BLaER1 treated with 17β-estradiol and CSF1 and Interleukin-3, amounts not matched to agents 10 nM and 100 nM (cell line): ENCODE data around the gene C17orf113.
"Not testable (repeated sequence)": the region's sequence is repeated elsewhere in the genome, so short reads cannot be mapped to it uniquely, and the experiment has no call there.

Source experiments
- H3K27ac ChIP-seq, 11 experiments: shearing (Covaris generic); formaldehyde crosslinking; 2 replicates each; pipeline ENCODE4 v1.8.1; 2022
- H3K27me3 ChIP-seq, 11 experiments: shearing (Covaris generic); formaldehyde crosslinking; 2 replicates each; pipeline ENCODE4 v1.8.1; 2022
- H3K36me3 ChIP-seq, 11 experiments: shearing (Covaris generic); formaldehyde crosslinking; 2 replicates each; pipeline ENCODE4 v1.8.1; 2022
- H3K4me1 ChIP-seq, 10 experiments: shearing (Covaris generic); formaldehyde crosslinking; 2 replicates each; pipeline ENCODE4 v1.8.1; 2022
- H3K4me2 ChIP-seq, 11 experiments: shearing (Covaris generic); formaldehyde crosslinking; 2 replicates each; pipeline ENCODE4 v1.8.1; 2022
- H3K4me3 ChIP-seq, 10 experiments: shearing (Covaris generic); formaldehyde crosslinking; 2 replicates each; pipeline ENCODE4 v1.8.1; 2022
- H3K9ac ChIP-seq, 11 experiments: shearing (Covaris generic); formaldehyde crosslinking; 2 replicates each; pipeline ENCODE4 v1.8.1; 2022
- H3K9me3 ChIP-seq, 11 experiments: shearing (Covaris generic); formaldehyde crosslinking; replicated peaks in 1 of 11; 2 replicates each; pipeline ENCODE4 v1.8.1; 2022
- H4K20me1 ChIP-seq, 11 experiments: shearing (Covaris generic); formaldehyde crosslinking; 2 replicates each; pipeline ENCODE4 v1.8.1; 2022
- Cebpa-rat ChIP-seq, 11 experiments: shearing (Covaris generic); IDR thresholded peaks; 2 replicates each; pipeline ENCODE4 v1.8.1; 2022

Gene C17orf113

DNA sequence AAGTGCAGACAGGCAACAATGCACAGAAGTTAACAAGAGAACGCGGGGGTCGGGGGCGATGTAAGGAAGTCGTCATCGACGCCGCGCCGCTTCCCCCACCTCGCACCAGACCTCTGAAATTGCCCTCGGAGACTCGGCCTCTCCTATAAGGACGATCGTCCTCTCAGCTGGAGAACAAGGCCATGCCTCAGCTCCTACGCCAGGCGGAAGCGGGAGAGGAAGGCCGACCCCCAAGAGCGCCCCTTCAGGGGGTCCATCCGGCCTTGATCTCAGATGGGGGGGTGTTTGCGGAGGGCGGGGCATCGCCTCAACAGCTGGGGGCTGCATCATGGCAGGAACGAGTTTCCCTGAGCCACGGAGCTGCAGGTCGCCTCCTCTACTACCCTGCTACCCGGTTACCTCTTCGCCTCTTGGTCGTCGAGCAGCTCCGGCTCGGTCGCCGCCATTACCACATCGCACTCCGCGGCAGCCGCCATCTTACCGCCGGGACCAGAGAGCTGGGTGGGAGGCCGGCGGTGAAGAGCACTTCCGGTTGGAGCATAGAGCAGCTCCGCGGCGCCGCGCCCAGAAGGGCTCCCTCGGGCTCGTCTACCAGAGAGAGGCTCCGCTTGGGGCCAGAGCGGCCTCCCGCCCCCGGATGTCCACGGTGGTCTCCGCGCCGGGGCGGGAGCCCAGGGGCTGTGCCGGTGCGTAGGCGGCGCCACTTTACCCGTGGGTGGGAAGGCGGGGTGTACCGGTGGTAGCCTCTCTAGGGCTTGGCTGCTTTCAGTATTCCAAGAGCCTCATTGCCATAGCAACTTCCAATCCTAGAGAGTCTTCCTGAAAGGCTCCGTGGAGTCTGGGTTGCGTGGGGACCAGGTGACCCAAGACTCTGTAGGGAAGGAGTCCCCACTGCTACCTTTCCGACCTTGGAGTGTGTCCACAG is 33.2 kb downstream of the C17orf113 start, which contains the start of gene DNAJC7:
Gene DNAJC7 (minus strand): TSS at position 499 of the 925 bp plus-strand sequence. CDS start 23 bp downstream, at position 476.
- no peak for TF ChIP-seq Cebpa-rat (IDR thresholded peaks at IDR 0.05)
- Histone ChIP-seq H3K4me1 (peaks cover 41 to 74% (median 62%) of the 10 kb centered on the region in 10 experiments), H3K36me3 (peaks cover 13 to 48% (median 38%) of the 10 kb centered on the region in 11 experiments), H4K20me1 (peaks cover 9 to 30% (median 30%) of the 10 kb centered on the region in 11 experiments; a peak in 19 of 22 replicates), H3K27me3 (no peaks in the 10 kb centered on the region), H3K27ac (peak within 1 kb of the TSS; percentile 94 to 100 (median 97)), H3K9ac (peak within 1 kb of the TSS; percentile 93 to 100 (median 97)), H3K4me3 (peak within 1 kb of the TSS; percentile 79 to 98 (median 90)), H3K4me2 (peak within 1 kb of the TSS; percentile 81 to 98 (median 89)), H3K9me3 (no peaks in the 10 kb centered on the region)

DNA sequence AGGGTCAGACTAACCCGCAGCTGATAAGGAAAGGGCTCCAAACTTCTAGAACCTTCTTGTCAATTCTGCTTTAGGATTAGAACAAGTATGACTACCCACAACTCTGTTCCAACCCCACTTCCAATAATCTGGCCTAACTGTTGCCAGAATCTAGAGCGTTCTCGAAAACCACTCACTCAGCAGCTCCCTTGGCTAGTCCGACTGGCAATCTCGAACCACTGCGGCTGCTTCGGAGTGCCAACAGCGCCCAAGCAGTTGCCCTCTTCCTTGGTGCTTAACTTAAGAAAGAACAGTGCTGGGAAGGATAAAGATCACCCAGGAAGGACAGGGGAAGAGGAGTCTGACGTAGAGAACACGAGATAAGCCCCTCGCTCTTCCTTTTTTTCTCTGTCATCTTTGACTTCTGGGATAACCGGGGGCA is 34.0 kb downstream of the C17orf113 start:
- H3K9ac ChIP-seq = peak overlapping the region; percentile 93 to 100 (median 97)
- no peak for TF ChIP-seq Cebpa-rat (IDR thresholded peaks at IDR 0.05)
- H3K4me3 ChIP-seq = peak overlapping the region; percentile 79 to 98 (median 90)
- peaks cover 38 to 74% (median 64%) of the 10 kb centered on the region in 10 experiments for H3K4me1 ChIP-seq
- H3K27ac ChIP-seq = peak overlapping the region; percentile 94 to 100 (median 97)
- H3K9me3 ChIP-seq = peaks cover 0 to 4% (median 0%) of the 10 kb centered on the region in 11 experiments; a peak in 1 of 22 replicates
- H3K36me3 ChIP-seq = peaks cover 5 to 48% (median 40%) of the 10 kb centered on the region in 11 experiments; a peak in 20 of 22 replicates
- peak overlapping the region; percentile 81 to 96 (median 89) for H3K4me2 ChIP-seq
- H3K27me3 ChIP-seq = no peaks in the 10 kb centered on the region
- peaks cover 9 to 38% (median 37%) of the 10 kb centered on the region in 11 experiments; a peak in 19 of 22 replicates for H4K20me1 ChIP-seq

GRCh38 chr17:42013740-42014139 is 36.7 kb downstream of the C17orf113 start:
- Histone ChIP-seq H3K9ac (peak overlapping the region in 2 of 11 experiments; percentile 19 to 22; a peak in 2 of 22 replicates), H3K4me3 (peak overlapping the region in 1 of 10 experiments; percentile 12; a peak in 1 of 20 replicates), H3K27ac (peak overlapping the region in 3 of 11 experiments; percentile 44 to 76 (median 66); a peak in 5 of 22 replicates), H3K4me1 (peaks cover 36 to 86% (median 83%) of the 10 kb centered on the region in 10 experiments), H3K4me2 (peak overlapping the region in 5 of 11 experiments; percentile 34 to 95 (median 81); a peak in 10 of 22 replicates), H4K20me1 (peaks cover 26 to 65% (median 64%) of the 10 kb centered on the region in 11 experiments; a peak in 21 of 22 replicates), H3K9me3 (peaks cover 0 to 10% (median 0%) of the 10 kb centered on the region in 11 experiments; a peak in 2 of 22 replicates), H3K36me3 (peaks cover 16 to 70% (median 58%) of the 10 kb centered on the region in 11 experiments)
- not testable (repeated sequence) for H3K27me3 ChIP-seq

GRCh38 chr17:42012363-42012762 is 38.0 kb downstream of the C17orf113 start:
- H3K4me3 ChIP-seq, H3K27me3 ChIP-seq: not testable (repeated sequence)
- H3K9ac ChIP-seq = peak overlapping the region in 3 of 11 experiments; percentile 17 to 42 (median 19); a peak in 2 of 22 replicates
- H4K20me1 ChIP-seq = peaks cover 33 to 79% (median 77%) of the 10 kb centered on the region in 11 experiments; a peak in 21 of 22 replicates
- H3K4me2 ChIP-seq = peak overlapping the region in 5 of 11 experiments; percentile 63 to 95 (median 81); a peak in 8 of 22 replicates
- H3K4me1 ChIP-seq = peaks cover 26 to 89% (median 75%) of the 10 kb centered on the region in 10 experiments
- H3K9me3 ChIP-seq = peaks cover 0 to 10% (median 0%) of the 10 kb centered on the region in 11 experiments; a peak in 2 of 22 replicates
- H3K36me3 ChIP-seq = peaks cover 21 to 83% (median 69%) of the 10 kb centered on the region in 11 experiments
- H3K27ac ChIP-seq = peak overlapping the region in 4 of 11 experiments; percentile 6 to 76 (median 66); a peak in 5 of 22 replicates

DNA sequence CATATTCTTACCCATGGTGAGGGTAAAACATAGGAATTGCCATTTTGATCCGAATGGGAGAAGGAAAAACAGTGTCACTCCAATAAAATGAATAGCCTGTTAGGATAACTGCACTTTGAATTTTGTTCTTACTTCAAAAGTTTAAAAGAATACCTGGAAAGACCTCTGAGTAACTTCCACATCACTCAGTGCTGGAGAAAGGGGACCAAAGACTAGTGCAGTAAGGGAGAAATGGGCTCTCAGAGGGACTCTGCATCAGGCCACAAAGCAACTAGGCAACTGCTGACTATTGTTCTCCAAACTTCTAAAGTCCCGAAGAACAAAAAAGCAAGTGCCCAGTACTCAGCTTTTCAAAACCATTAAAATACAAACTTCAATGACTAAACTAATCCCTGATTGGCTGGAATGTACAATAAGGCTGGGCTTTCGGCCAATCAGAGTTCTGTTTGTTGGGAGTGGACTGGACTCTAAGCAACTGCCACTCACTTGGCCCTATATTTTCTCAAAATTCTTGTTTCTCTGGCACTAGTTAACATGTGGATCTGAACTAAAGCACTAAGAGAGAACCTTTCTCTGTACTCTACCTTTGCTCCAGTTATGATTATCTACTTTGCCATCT is 39.4 kb downstream of the C17orf113 start:
- H4K20me1 ChIP-seq = peaks cover 47 to 92% (median 91%) of the 10 kb centered on the region in 11 experiments; a peak in 21 of 22 replicates
- H3K4me1 ChIP-seq = peaks cover 22 to 100% (median 74%) of the 10 kb centered on the region in 10 experiments
- peaks cover 28 to 96% (median 83%) of the 10 kb centered on the region in 11 experiments for H3K36me3 ChIP-seq
- peak overlapping the region in 6 of 11 experiments; percentile 3 to 62 (median 28); a peak in 5 of 22 replicates for H3K9ac ChIP-seq
- peak overlapping the region in 3 of 10 experiments; percentile 1 to 34 (median 8); a peak in 2 of 20 replicates for H3K4me3 ChIP-seq
- H3K27me3 ChIP-seq = no peaks in the 10 kb centered on the region
- TF ChIP-seq Cebpa-rat (IDR thresholded peaks at IDR 0.05) = no peak
- peaks cover 0 to 10% (median 0%) of the 10 kb centered on the region in 11 experiments; a peak in 2 of 22 replicates for H3K9me3 ChIP-seq
- H3K4me2 ChIP-seq = peak overlapping the region in 10 of 11 experiments; percentile 40 to 95 (median 64); a peak in 19 of 22 replicates
- H3K27ac ChIP-seq = peak overlapping the region in 10 of 11 experiments; percentile 14 to 76 (median 50); a peak in 20 of 22 replicates

DNA sequence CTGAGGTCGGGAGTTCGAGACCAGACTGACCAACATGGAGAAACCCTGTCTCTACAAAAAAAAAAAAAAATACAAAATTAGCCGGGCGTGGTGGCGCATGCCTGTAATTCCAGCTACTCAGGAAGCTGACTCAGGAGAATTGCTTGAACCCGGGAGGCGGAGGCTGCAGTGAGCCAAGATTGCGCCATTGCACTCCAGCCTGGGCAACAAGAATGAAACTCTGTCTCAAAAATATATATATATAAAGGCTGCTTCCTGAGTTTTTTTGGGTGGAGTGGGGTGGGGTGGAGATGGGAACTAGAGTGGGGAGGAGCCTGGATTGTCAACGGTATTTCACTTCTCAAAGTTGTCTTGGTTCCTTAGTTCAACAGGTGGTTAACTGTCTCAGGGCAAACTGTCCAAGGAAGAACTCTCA is 40.1 kb downstream of the C17orf113 start:
- H3K27me3 ChIP-seq = not testable (repeated sequence)
- peak overlapping the region in 3 of 10 experiments; percentile 1 to 34 (median 8); a peak in 3 of 20 replicates for H3K4me3 ChIP-seq
- H3K9me3 ChIP-seq = peaks cover 0 to 10% (median 0%) of the 10 kb centered on the region in 11 experiments; a peak in 2 of 22 replicates
- H3K9ac ChIP-seq = peak overlapping the region in 6 of 11 experiments; percentile 9 to 62 (median 40); a peak in 6 of 22 replicates
- peaks cover 28 to 92% (median 81%) of the 10 kb centered on the region in 11 experiments for H3K36me3 ChIP-seq
- TF ChIP-seq Cebpa-rat (IDR thresholded peaks at IDR 0.05) = peak in 8 of 11 experiments; percentile 29 to 91 (median 54); a peak in 7 of 22 replicates
- peaks cover 54 to 100% (median 98%) of the 10 kb centered on the region in 11 experiments for H4K20me1 ChIP-seq
- H3K4me1 ChIP-seq = peaks cover 14 to 100% (median 69%) of the 10 kb centered on the region in 10 experiments
- H3K4me2 ChIP-seq = peak overlapping the region in 10 of 11 experiments; percentile 40 to 95 (median 64); a peak in 19 of 22 replicates
- H3K27ac ChIP-seq = peak overlapping the region in 10 of 11 experiments; percentile 14 to 76 (median 54); a peak in 19 of 22 replicates

DNA sequence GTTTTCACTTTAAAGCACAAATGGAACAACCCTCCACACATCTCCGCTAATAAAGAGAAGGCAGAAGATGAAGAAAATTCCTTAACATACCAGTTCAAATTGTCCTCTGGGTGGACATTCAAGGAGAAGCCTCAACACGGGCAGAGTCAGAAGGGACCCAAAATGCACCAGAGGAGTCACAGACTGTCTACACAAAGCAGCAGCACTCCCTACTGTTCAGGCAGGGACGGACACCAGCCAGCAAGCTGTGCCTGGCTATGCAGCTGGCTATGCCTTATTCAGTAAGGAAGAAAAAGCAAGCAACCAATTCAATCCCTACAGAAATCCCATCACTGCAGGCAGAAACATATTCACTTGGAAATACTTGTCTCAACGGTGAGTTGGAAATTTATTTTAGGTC is 41.2 kb downstream of the C17orf113 start:
- Histone ChIP-seq H3K27ac (peak overlapping the region in 8 of 11 experiments; percentile 11 to 76 (median 62); a peak in 14 of 22 replicates), H3K36me3 (peaks cover 24 to 90% (median 77%) of the 10 kb centered on the region in 11 experiments), H3K27me3 (no peaks in the 10 kb centered on the region), H3K4me1 (peaks cover 5 to 100% (median 59%) of the 10 kb centered on the region in 10 experiments; a peak in 17 of 20 replicates), H3K4me3 (no peak overlapping the region), H3K4me2 (peak overlapping the region in 6 of 11 experiments; percentile 57 to 95 (median 78); a peak in 13 of 22 replicates), H3K9ac (peak overlapping the region in 4 of 11 experiments; percentile 30 to 50 (median 38); a peak in 4 of 22 replicates), H4K20me1 (peaks cover 65 to 100% (median 100%) of the 10 kb centered on the region in 11 experiments), H3K9me3 (peaks cover 0 to 10% (median 0%) of the 10 kb centered on the region in 11 experiments; a peak in 2 of 22 replicates)
- no peak for TF ChIP-seq Cebpa-rat (IDR thresholded peaks at IDR 0.05)
